Activated T-cell treated with anti-CD3 and anti-CD28 coated beads for 4 hours (primary cell): Measurements from ENCODE around the gene MAGI2.

ENCODE experiments used
- DNase-seq: peaks from one replicate; pipeline ENCODE4 v3.0.0-alpha.2; 2020

MAGI2 gene

GRCh38 chr7:78395298-78396036, 1058.0 kb downstream of the MAGI2 start:
- no peak for DNase-seq

GRCh38 chr7:78389022-78389421, 1064.4 kb downstream of the MAGI2 start:
- DNase-seq: no peak

GRCh38 chr7:78386520-78386919, 1066.9 kb downstream of the MAGI2 start:
- DNase-seq: no peak

GRCh38 chr7:78383096-78383880, 1070.2 kb downstream of the MAGI2 start:
- no peak for DNase-seq

GRCh38 chr7:78379148-78379547, 1074.3 kb downstream of the MAGI2 start:
- no peak for DNase-seq

- no peak for DNase-seq
Measured at GRCh38 chr7:78377532-78377931, 1075.9 kb downstream of the MAGI2 start.

- DNase-seq: no peak
Measured at GRCh38 chr7:78370936-78371335, 1082.5 kb downstream of the MAGI2 start.

GRCh38 chr7:78368771-78369170, 1084.7 kb downstream of the MAGI2 start:
- no peak for DNase-seq

GRCh38 chr7:78367280-78367773, 1086.1 kb downstream of the MAGI2 start:
- DNase-seq: no peak

GRCh38 chr7:78363866-78364265, 1089.6 kb downstream of the MAGI2 start:
- DNase-seq: no peak

- DNase-seq: no peak
Measured at GRCh38 chr7:78359836-78360235, 1093.6 kb downstream of the MAGI2 start.

GRCh38 chr7:78357709-78358108, 1095.8 kb downstream of the MAGI2 start:
- no peak for DNase-seq

- DNase-seq: no peak
Measured at GRCh38 chr7:78355834-78356233, 1097.6 kb downstream of the MAGI2 start.

- no peak for DNase-seq
Measured at GRCh38 chr7:78350926-78351325, 1102.5 kb downstream of the MAGI2 start.

- no peak for DNase-seq
Measured at GRCh38 chr7:78350391-78350790, 1103.1 kb downstream of the MAGI2 start.

- DNase-seq: no peak
Measured at GRCh38 chr7:78346827-78347226, 1106.6 kb downstream of the MAGI2 start.

GRCh38 chr7:78345979-78346378, 1107.5 kb downstream of the MAGI2 start:
- no peak for DNase-seq

GRCh38 chr7:78345293-78345911, 1108.1 kb downstream of the MAGI2 start:
- DNase-seq: no peak

- no peak for DNase-seq
Measured at GRCh38 chr7:78334426-78334825, 1119.0 kb downstream of the MAGI2 start.

GRCh38 chr7:78333530-78334425, 1119.7 kb downstream of the MAGI2 start:
- DNase-seq: no peak

- no peak for DNase-seq
Measured at GRCh38 chr7:78329001-78329655, 1124.3 kb downstream of the MAGI2 start.

- no peak for DNase-seq
Measured at GRCh38 chr7:78327718-78328117, 1125.7 kb downstream of the MAGI2 start.
